IMR-90 (cell line): ENCODE measurements around the gene TBC1D16. TPM values are rescaled to one million over a fixed set of nuclear protein-coding genes. Genes with fewer than 3 reads are reported as not detected.

Experiments
- ATAC-seq: fragments of 200-7000 bp; cut with Tn5 transposase; 2 replicates; pipeline ENCODE4 v1.9.1; 2020; ENCODE audit warnings: low read depth, mild to moderate bottlenecking, moderate library complexity
- BruUV-seq: library from RNA; stranded (reverse); fragments of 400-500 nt; replicated peaks from 2 replicates; lab custom pipeline; 2021; lab: Mats Ljungman, UMichigan
- CTCF ChIA-PET: fragments of 300-600 bp; formaldehyde crosslinking; extraction: SDS; loops from one replicate; lab custom pipeline; 2021; ENCODE audit warnings: antibody characterized with exemption; lab: Yijun Ruan, JAX
- POLR2A ChIA-PET: fragments of 300-600 bp; sonication (Branson Sonifier 250); formaldehyde crosslinking; loops from one replicate; lab custom pipeline; 2022; ENCODE audit warnings: antibody characterized with exemption; ENCODE audit not compliant: unreplicated experiment; lab: Charles Lee
- DNase-seq: peaks from one replicate; pipeline ENCODE4 v3.0.0; 2013
- H2AFZ ChIP-seq: replicated peaks from 2 replicates; pipeline ENCODE3; 2013; ENCODE audit warnings: low read length, mild to moderate bottlenecking; ENCODE audit not compliant: poor library complexity
- H2AK5ac ChIP-seq: 2 replicates; pipeline ENCODE4 v1.6.1; 2013; ENCODE audit warnings: low read depth, low read length, inconsistent platforms
- H2AK9ac ChIP-seq: replicated peaks from 2 replicates; pipeline ENCODE3; 2013; ENCODE audit warnings: mild to moderate bottlenecking, low read depth, low read length, moderate library complexity; ENCODE audit not compliant: poor library complexity
- H2BK120ac ChIP-seq: 2 replicates; pipeline ENCODE4 v1.6.1; 2013; ENCODE audit warnings: low read depth, low read length, inconsistent platforms
- H2BK15ac ChIP-seq: 3 replicates; pipeline ENCODE4 v1.6.1; 2013; ENCODE audit warnings: low read depth, low read length, inconsistent platforms
- H2BK20ac ChIP-seq: 2 replicates; pipeline ENCODE4 v1.6.1; 2013; ENCODE audit warnings: low read depth, mild to moderate bottlenecking, inconsistent platforms, low read length, moderate library complexity
- H2BK5ac ChIP-seq: 2 replicates; pipeline ENCODE4 v1.6.1; 2013; ENCODE audit warnings: mild to moderate bottlenecking, low read depth, low read length, inconsistent platforms; ENCODE audit not compliant: poor library complexity, severe bottlenecking
- H3K14ac ChIP-seq: replicated peaks from 2 replicates; pipeline ENCODE4 v1.6.1; 2013; ENCODE audit warnings: low read depth, low read length, inconsistent platforms
- H3K18ac ChIP-seq: 2 replicates; pipeline ENCODE4 v1.6.1; 2013; ENCODE audit warnings: low read depth, low read length, control low read depth
- H3K23ac ChIP-seq: 2 replicates; pipeline ENCODE4 v1.6.1; 2013; ENCODE audit warnings: low read depth, low read length, inconsistent platforms
- H3K27ac ChIP-seq: 2 replicates; pipeline ENCODE4 v1.5.1; 2013; ENCODE audit warnings: mild to moderate bottlenecking, control low read depth, low read length; ENCODE audit not compliant: insufficient read depth
- H3K27me3 ChIP-seq: 2 replicates; pipeline ENCODE4 v1.6.1; 2013; ENCODE audit warnings: low read length; ENCODE audit not compliant: control insufficient read depth, insufficient read depth
- H3K36me3 ChIP-seq: 2 replicates; pipeline ENCODE4 v1.6.1; 2013; ENCODE audit warnings: low read length, mixed read lengths; ENCODE audit not compliant: control insufficient read depth, insufficient read depth
- H3K4ac ChIP-seq: 2 replicates; pipeline ENCODE4 v1.6.1; 2013; ENCODE audit warnings: low read depth, low read length, inconsistent platforms
- H3K4me1 ChIP-seq: 2 replicates; pipeline ENCODE4 v1.6.1; 2013; ENCODE audit warnings: low read length, mixed read lengths; ENCODE audit not compliant: control insufficient read depth, insufficient read depth
- H3K4me2 ChIP-seq: 2 replicates; pipeline ENCODE4 v1.6.1; 2013; ENCODE audit warnings: low read depth, mild to moderate bottlenecking, control low read depth, low read length, moderate library complexity
- H3K4me3 ChIP-seq: 2 replicates; pipeline ENCODE4 v1.5.1; 2013; ENCODE audit warnings: low read depth, mild to moderate bottlenecking, control low read depth, low read length, moderate library complexity; ENCODE audit not compliant: insufficient read depth
- H3K56ac ChIP-seq: 2 replicates; pipeline ENCODE4 v1.6.1; 2013; ENCODE audit warnings: low read length, inconsistent platforms; ENCODE audit not compliant: insufficient read depth; ENCODE audit errors: extremely low read depth
- H3K79me1 ChIP-seq, 2 experiments: 2 replicates each; pipeline ENCODE4 v1.6.1; 2013; ENCODE audit warnings: low read length in 2 of 2, inconsistent platforms in 1 of 2, low read depth in 1 of 2
- H3K9ac ChIP-seq: 2 replicates; pipeline ENCODE4 v1.6.1; 2013; ENCODE audit warnings: low read depth, low read length, control low read depth
- H3K9me1 ChIP-seq: 2 replicates; pipeline ENCODE4 v1.6.1; 2013; ENCODE audit warnings: low read length, inconsistent platforms; ENCODE audit not compliant: insufficient read depth
- H3K9me3 ChIP-seq: 2 replicates; pipeline ENCODE4 v1.6.1; 2013; ENCODE audit warnings: low read length; ENCODE audit not compliant: control insufficient read depth, insufficient read depth
- H4K20me1 ChIP-seq: 2 replicates; pipeline ENCODE4 v1.6.1; 2013; ENCODE audit warnings: low read length, inconsistent platforms; ENCODE audit not compliant: insufficient read depth
- H4K5ac ChIP-seq: 2 replicates; pipeline ENCODE4 v1.6.1; 2013; ENCODE audit warnings: mild to moderate bottlenecking, low read depth, low read length, control low read depth
- H4K8ac ChIP-seq, 2 experiments: 2 replicates each; pipeline ENCODE4 v1.6.1; 2013; ENCODE audit warnings: low read depth in 2 of 2, low read length in 2 of 2, control low read depth in 1 of 2, inconsistent platforms in 1 of 2
- H4K91ac ChIP-seq: 2 replicates; pipeline ENCODE4 v1.6.1; 2013; ENCODE audit warnings: low read depth, low read length, inconsistent platforms; ENCODE audit not compliant: insufficient read depth
- BHLHE40 ChIP-seq: fragments of 150-350 bp; IDR thresholded peaks from 2 replicates; pipeline ENCODE4 v1.6.1; 2016; ENCODE audit warnings: mild to moderate bottlenecking, low read depth, low read length
- CEBPB ChIP-seq: IDR thresholded peaks from 2 replicates; pipeline ENCODE4 v1.6.1; 2012; ENCODE audit warnings: low read depth, low read length, improper control_type of control experiment
- CHD1 ChIP-seq: IDR thresholded peaks from 2 replicates; pipeline ENCODE4 v1.6.1; 2012; ENCODE audit warnings: low read depth, low read length, improper control_type of control experiment
- CTCF ChIP-seq: conservative IDR thresholded peaks from 2 replicates; pipeline ENCODE4 v1.5.1; 2012; ENCODE audit warnings: mild to moderate bottlenecking, low read depth, low read length, improper control_type of control experiment
- ELK1 ChIP-seq: fragments of 150-350 bp; IDR thresholded peaks from 2 replicates; pipeline ENCODE4 v1.6.1; 2016; ENCODE audit warnings: low read depth, mild to moderate bottlenecking, low read length, moderate library complexity, borderline replicate concordance
- FOS ChIP-seq: fragments of 150-350 bp; IDR thresholded peaks from 2 replicates; pipeline ENCODE4 v1.6.1; 2016; ENCODE audit warnings: low read depth, low read length
- MAFK ChIP-seq: IDR thresholded peaks from 2 replicates; pipeline ENCODE4 v1.6.1; 2012; ENCODE audit warnings: low read depth, low read length, improper control_type of control experiment
- MAZ ChIP-seq: IDR thresholded peaks from 2 replicates; pipeline ENCODE4 v1.6.1; 2012; ENCODE audit warnings: low read depth, mild to moderate bottlenecking, low read length, improper control_type of control experiment, moderate library complexity, borderline replicate concordance
- MXI1 ChIP-seq: IDR thresholded peaks from 2 replicates; pipeline ENCODE4 v1.6.1; 2012; ENCODE audit warnings: low read depth, mild to moderate bottlenecking, low read length, moderate library complexity, borderline replicate concordance
- POLR2A ChIP-seq: IDR thresholded peaks from 2 replicates; pipeline ENCODE4 v1.6.1; 2012; ENCODE audit warnings: mild to moderate bottlenecking, low read depth, low read length
- RAD21 ChIP-seq: IDR thresholded peaks from 2 replicates; pipeline ENCODE4 v1.6.1; 2012; ENCODE audit warnings: low read length, improper control_type of control experiment
- RCOR1 ChIP-seq: IDR thresholded peaks from 2 replicates; pipeline ENCODE4 v1.6.1; 2012; ENCODE audit warnings: mild to moderate bottlenecking, low read length, improper control_type of control experiment; ENCODE audit not compliant: insufficient replicate concordance
- RFX5 ChIP-seq: IDR thresholded peaks from 2 replicates; pipeline ENCODE4 v1.8.0; 2012; ENCODE audit warnings: low read depth, mild to moderate bottlenecking, low read length, moderate library complexity
- SMC3 ChIP-seq: fragments of 150-350 bp; IDR thresholded peaks from 2 replicates; pipeline ENCODE4 v1.6.1; 2016; ENCODE audit warnings: low read depth, mild to moderate bottlenecking, antibody characterized with exemption, low read length, moderate library complexity
- USF2 ChIP-seq: fragments of 150-350 bp; IDR thresholded peaks from 2 replicates; pipeline ENCODE4 v1.6.1; 2017; ENCODE audit warnings: mild to moderate bottlenecking, antibody characterized with exemption, low read length, low read depth
- WGBS, 2 experiments: methylation state at CpG; one replicate each; pipeline versions ENCODE4 v1.1.5 to v1.1.7; 2013; ENCODE audit warnings: missing lambda C conversion rate in 2 of 2; ENCODE audit not compliant: insufficient read length in 1 of 2; ENCODE audit errors: extremely low coverage in 2 of 2; 5-methylcytosine and 5-hydroxymethylcytosine counted together
- dilution Hi-C: fragments of 300-500 bp; cut with HindIII; formaldehyde crosslinking; loops from one replicate; pipeline ENCODE4 v1.14.3; 2018; ENCODE audit warnings: low sequenced_read_pairs; ENCODE audit not compliant: unreplicated experiment
- in situ Hi-C: fragments of 300-500 bp; cut with MboI; formaldehyde crosslinking; loops from 3 replicates; pipeline ENCODE4 v1.14.3; 2019; ENCODE audit warnings: low sequenced_read_pairs, inconsistent platforms, mixed read lengths
- intact Hi-C: fragments of 100-400 bp; cut with micrococcal nuclease; formaldehyde crosslinking; loops from 2 replicates; pipeline ENCODE4 v1.10.0; 2022
- polyA plus RNA-seq, 3 experiments: library from polyadenylated mRNA; depleted of rRNA; stranded (reverse); fragments of >200 nt; gene quantifications; 2 replicates each; pipeline ENCODE4 v1.2.3, GENCODE V29; 2012; ENCODE audit warnings: low replicate concordance in 1 of 3
- total RNA-seq: library from RNA; depleted of rRNA; stranded (reverse); fragments of >200 nt; gene quantifications from 2 replicates; pipeline ENCODE4 v1.2.3, GENCODE V29; 2012

Gene TBC1D16
- total and polyA plus RNA-seq, 2 of the 4 experiments (the other 2 are of a cell fraction), result 10.1 to 16.7 TPM

- Histone ChIP-seq H4K20me1 (no peaks in the 10 kb centered on the region), H2BK15ac (no peak overlapping the region), H2AK9ac (no peak overlapping the region), H3K9me3 (no peaks in the 10 kb centered on the region), H3K4me3 (no peak overlapping the region), H3K36me3 (no peaks in the 10 kb centered on the region), H2AFZ (peak overlapping the region; percentile 54), H3K79me1 (no peaks in the 10 kb centered on the region), H3K9ac (no peak overlapping the region), H3K4me1 (no peaks in the 10 kb centered on the region; the same call in 1 of the 2 replicates), H4K8ac (no peak overlapping the region), H3K4me2 (no peak overlapping the region), H3K9me1 (no peaks in the 10 kb centered on the region), H4K91ac (no peak overlapping the region), H2BK5ac (no peak overlapping the region), H3K56ac (no peak overlapping the region), H3K27me3 (peaks cover 60% of the 10 kb centered on the region), H3K14ac (no peak overlapping the region), H3K18ac (no peak overlapping the region), H3K27ac (no peak overlapping the region), H2BK20ac (no peak overlapping the region), H3K23ac (no peak overlapping the region), H4K5ac (no peak overlapping the region), H3K4ac (no peak overlapping the region), H2AK5ac (no peak overlapping the region), H2BK120ac (no peak overlapping the region)
- CTCF ChIA-PET, result no interaction called here
- dilution Hi-C loops, result no loop called here
- WGBS, 2 experiments, result 38% methylated on average over 2 of the region's 28 CpGs; no CpG with 5 or more reads in 1 of the 2 experiments
- POLR2A ChIA-PET, result no interaction called here
- intact Hi-C loops, result no loop called here
- no peak for ATAC-seq
- in situ Hi-C loops, result loop anchor here (5.0 to 10.0 kb wide), 3 partner anchors 53 to 165 kb away; no protein-coding TSS in a partner anchor
- BruUV-seq, result no TSS peak
- DNase-seq, result no peak
- TF ChIP-seq CEBPB (no peak), POLR2A (no peak), MXI1 (no peak), CTCF (no peak), BHLHE40 (no peak), FOS (no peak), RFX5 (no peak), SMC3 (no peak), RAD21 (no peak), MAZ (no peak), MAFK (no peak), USF2 (no peak), RCOR1 (no peak), CHD1 (no peak), ELK1 (no peak)
Observed at GRCh38 chr17:79919862-79920720, 115.6 kb downstream of the TBC1D16 start.
